GM19035 (cell line): ENCODE data around the gene ADD1.
A peak's percentile ranks its signal among the peaks of the same experiment; 100 is the strongest.

ENCODE experiments used
- ATAC-seq: cut with Tn5 transposase; IDR thresholded peaks from one replicate; pipeline ENCODE4 v1.9.1; 2021; ENCODE audit not compliant: unreplicated experiment

ADD1 gene

GRCh38 chr4:2804973-2805501 is 38.6 kb upstream of the ADD1 start:
- no peak for ATAC-seq

DNA sequence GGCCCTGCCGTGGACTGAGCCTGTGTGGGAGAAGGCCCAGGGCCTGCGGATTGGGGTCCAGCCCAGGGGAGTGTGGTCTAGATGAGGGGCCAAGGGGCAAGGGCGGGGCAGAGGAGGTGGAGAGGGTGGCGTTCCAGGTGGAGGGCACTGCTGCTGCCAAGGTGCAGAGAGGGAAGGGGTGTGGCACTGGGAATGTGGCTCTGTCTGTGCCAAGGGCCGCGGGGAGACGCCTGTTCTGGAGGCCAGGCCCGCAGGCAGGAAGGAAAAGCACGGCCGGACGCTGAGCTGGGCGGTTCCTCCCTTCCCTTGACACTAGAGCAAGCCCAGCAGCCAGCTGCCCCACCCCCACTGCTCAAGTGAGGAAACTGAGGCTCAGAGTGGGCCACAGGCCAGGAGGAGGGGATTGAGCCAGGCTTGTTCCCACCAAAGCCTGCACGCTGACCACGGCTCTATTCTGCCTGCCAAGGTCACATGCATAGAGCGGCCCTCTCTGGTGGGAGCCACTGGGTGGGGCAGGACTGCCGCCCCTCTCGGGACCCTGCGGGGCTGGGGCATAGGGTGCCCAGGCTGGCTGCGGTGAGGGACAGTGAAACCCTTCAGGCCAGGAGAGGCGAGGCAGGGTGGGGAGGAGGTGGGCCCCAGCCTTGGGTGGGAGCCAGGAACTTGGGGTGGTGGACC is 37.8 kb upstream of the ADD1 start:
- ATAC-seq: no peak

- no peak for ATAC-seq
Measured at GRCh38 chr4:2806390-2807355, 37.0 kb upstream of the ADD1 start.

- ATAC-seq: no peak
Measured at GRCh38 chr4:2807571-2807970, 36.1 kb upstream of the ADD1 start.

GRCh38 chr4:2808001-2808400 is 35.6 kb upstream of the ADD1 start:
- ATAC-seq: no peak

- ATAC-seq: no peak
Measured at GRCh38 chr4:2809610-2810180, 33.9 kb upstream of the ADD1 start.

DNA sequence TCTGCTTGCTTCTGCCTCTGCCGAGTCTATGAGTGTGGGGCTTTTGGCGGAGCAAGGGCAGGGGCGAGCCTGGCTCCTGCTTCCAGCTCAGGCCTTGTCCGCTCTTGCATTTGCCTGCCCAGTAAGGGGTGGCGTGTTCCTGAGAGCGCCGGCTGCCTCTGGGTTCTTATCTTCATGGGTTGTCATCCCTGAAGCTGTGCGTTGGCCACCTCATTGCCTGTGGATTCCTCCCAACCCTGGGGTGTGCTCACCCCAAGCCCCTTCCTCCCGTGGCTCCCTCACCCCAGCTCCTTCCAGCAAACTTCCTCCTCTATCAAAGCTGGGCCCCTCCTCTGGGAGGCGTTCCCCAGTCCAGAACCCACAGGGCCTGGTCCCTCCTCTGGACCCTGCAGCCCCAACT is 33.3 kb upstream of the ADD1 start:
- ATAC-seq: no peak

DNA sequence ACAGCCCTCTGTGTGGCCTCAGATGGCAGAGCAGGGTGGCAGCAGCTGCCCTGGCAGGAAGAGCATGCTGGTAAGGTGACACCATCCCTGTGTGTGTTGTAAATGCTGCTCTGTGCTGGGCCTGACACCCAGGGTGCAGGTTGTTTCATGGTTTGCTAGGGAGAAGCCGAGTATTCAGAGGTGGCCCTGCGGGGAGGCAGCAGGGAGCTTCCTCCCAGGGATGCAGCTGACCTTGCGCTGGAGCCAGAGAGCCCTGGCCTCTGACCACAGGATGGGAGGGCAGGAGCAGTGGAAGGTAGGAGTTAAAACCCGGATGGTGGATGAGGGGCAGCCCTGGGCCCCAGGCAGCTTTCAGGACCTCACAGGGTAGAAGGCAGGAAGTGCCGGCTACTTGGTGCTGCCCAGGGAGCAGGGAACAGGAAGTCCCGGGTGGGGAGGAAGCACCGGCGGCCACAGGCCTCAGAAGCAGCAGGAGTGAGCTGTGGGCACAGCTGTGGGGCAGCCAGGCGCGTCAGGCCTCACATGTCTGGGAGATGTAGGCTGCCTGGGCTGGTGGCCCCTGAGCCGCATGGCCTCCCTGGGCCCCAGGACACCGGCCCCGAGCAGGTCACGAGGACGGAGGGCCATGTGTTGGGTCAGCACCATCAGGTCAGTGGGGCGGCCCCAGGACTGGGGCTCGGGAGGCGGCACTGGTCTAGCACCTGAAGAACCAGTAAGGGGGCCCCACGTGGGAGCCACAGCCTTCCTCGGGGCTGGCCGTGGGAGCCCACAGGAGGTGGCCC is 31.6 kb upstream of the ADD1 start:
- peak; percentile 64 for ATAC-seq

GRCh38 chr4:2812612-2813354 is 30.9 kb upstream of the ADD1 start:
- no peak for ATAC-seq

GRCh38 chr4:2813446-2814405 is 29.9 kb upstream of the ADD1 start:
- ATAC-seq: no peak

GRCh38 chr4:2814627-2815270 is 28.9 kb upstream of the ADD1 start:
- no peak for ATAC-seq

DNA sequence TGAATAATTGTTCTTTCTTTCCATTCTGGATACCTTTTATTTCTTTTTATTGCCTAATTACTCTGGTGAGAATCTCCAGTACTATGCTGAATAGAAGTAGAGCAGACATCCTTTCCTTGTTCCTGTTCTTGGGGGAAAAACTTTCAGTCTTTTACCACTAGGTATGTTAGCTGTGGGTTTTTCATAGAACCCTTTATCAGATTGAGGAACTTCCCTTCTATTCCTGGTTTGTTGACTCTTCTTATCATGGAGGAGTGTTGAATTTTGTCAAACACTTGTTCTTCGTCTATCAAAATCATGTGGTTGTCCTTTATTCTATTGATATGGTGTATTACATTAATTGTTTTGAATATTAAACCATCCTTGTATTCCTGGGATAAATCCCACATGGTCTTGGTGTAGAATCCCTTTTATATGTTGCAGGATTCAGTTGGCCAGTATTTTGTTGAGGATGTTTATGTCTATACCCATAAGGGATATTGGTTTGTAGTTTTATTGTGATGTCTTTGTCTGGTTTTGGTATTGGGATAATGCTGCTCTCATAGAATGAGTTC is 27.2 kb upstream of the ADD1 start:
- no peak for ATAC-seq

- no peak for ATAC-seq
Measured at GRCh38 chr4:2817137-2817536, 26.5 kb upstream of the ADD1 start.

DNA sequence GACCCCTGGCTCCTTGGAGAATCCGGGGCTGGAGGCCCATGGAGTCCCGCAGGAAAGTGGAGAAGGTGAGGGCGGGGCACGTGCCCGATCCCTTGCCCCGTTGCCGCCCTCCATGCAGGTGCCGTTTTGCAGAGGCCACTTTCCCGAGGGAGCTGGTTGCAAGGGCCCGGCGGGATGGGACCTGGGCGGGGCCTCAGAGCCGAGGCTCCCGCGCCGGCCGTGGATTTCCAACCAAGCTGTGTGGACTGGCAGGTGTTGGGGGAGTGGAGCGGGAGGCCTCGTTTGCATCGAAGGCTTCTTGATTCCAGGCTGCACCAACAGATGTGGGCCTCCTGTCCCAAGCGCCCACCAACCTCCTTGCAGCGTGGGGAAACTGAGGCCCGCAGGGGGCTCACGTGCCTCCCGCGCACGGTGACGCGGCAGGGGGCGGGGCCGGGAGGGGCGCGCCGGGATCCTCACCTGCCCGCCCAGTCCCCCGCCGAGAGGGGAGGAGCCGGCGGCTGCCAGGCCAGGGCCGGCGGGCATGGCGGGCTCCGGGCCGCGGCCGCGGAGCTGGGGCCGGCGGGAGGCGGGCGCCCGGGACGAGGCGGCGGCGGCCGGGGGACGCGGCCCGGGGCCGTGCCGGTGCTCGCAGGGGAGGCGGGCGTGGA is 25.8 kb upstream of the ADD1 start:
- no peak for ATAC-seq

GRCh38 chr4:2818351-2818939 is 25.2 kb upstream of the ADD1 start:
- no peak for ATAC-seq

- ATAC-seq: no peak
Measured at GRCh38 chr4:2819244-2820215, 24.1 kb upstream of the ADD1 start.
